ENCODE data around the gene ADCY1. TPM values are rescaled to one million over a fixed set of nuclear protein-coding genes. Genes with fewer than 3 reads are reported as not detected.

ADCY1 gene
- total RNA-seq, 2 donors from 2014 or later, result 0.14 to 0.85 TPM

GRCh38 chr7:45703911-45704682 is 129.9 kb downstream of the ADCY1 start:
- Histone ChIP-seq H3K9me3 (no peaks in the 10 kb centered on the region), H3K27ac (no peak overlapping the region), H3K4me3 (no peak overlapping the region), H3K36me3 (no peaks in the 10 kb centered on the region), H3K27me3 (replicated peaks; ENCODE audit: insufficient read depth) (no peaks in the 10 kb centered on the region), H3K4me1 (ENCODE audit: control insufficient read depth in 1 of 2, low read depth in 2 of 2) (no peaks in the 10 kb centered on the region)
- ATAC-seq (ENCODE audit: insufficient number of reproducible peaks, low FRiP score, low read depth), result no peak
- DNase-seq (ENCODE audit: low spot score), result no peak
- TF ChIP-seq, protein P1, sequence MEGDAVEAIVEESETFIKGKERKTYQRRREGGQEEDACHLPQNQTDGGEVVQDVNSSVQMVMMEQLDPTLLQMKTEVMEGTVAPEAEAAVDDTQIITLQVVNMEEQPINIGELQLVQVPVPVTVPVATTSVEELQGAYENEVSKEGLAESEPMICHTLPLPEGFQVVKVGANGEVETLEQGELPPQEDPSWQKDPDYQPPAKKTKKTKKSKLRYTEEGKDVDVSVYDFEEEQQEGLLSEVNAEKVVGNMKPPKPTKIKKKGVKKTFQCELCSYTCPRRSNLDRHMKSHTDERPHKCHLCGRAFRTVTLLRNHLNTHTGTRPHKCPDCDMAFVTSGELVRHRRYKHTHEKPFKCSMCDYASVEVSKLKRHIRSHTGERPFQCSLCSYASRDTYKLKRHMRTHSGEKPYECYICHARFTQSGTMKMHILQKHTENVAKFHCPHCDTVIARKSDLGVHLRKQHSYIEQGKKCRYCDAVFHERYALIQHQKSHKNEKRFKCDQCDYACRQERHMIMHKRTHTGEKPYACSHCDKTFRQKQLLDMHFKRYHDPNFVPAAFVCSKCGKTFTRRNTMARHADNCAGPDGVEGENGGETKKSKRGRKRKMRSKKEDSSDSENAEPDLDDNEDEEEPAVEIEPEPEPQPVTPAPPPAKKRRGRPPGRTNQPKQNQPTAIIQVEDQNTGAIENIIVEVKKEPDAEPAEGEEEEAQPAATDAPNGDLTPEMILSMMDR (IDR thresholded peaks at IDR 0.05), result no peak

DNA sequence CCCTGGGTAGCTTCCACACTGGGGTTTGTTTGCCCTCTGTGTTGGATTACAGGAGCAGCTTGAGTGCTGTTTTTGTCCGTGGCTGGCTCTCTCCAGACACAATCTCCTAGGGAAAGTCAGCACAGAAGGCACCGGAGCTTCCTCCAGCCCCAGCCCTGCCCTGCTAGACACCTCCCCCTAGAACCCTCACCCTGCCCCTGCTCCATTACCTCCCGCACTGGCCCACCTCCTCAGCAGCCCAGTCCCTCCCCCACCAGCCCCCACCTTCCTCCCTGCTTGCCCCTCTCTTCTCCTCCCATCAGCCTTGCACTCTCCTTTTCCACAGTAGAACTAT is 130.5 kb downstream of the ADCY1 start:
- H3K9me3 ChIP-seq, result no peaks in the 10 kb centered on the region
- H3K36me3 ChIP-seq, result no peaks in the 10 kb centered on the region
- ATAC-seq (ENCODE audit: insufficient number of reproducible peaks, low FRiP score, low read depth) (no peak), DNase-seq (ENCODE audit: low spot score) (no peak)
- H3K4me1 ChIP-seq (ENCODE audit: control insufficient read depth in 1 of 2, low read depth in 2 of 2), result no peaks in the 10 kb centered on the region
- no peak overlapping the region for H3K27ac ChIP-seq
- H3K4me3 ChIP-seq, result no peak overlapping the region
- TF ChIP-seq, protein P1 (IDR thresholded peaks at IDR 0.05), result no peak
- H3K27me3 ChIP-seq (replicated peaks; ENCODE audit: insufficient read depth), result no peaks in the 10 kb centered on the region

DNA sequence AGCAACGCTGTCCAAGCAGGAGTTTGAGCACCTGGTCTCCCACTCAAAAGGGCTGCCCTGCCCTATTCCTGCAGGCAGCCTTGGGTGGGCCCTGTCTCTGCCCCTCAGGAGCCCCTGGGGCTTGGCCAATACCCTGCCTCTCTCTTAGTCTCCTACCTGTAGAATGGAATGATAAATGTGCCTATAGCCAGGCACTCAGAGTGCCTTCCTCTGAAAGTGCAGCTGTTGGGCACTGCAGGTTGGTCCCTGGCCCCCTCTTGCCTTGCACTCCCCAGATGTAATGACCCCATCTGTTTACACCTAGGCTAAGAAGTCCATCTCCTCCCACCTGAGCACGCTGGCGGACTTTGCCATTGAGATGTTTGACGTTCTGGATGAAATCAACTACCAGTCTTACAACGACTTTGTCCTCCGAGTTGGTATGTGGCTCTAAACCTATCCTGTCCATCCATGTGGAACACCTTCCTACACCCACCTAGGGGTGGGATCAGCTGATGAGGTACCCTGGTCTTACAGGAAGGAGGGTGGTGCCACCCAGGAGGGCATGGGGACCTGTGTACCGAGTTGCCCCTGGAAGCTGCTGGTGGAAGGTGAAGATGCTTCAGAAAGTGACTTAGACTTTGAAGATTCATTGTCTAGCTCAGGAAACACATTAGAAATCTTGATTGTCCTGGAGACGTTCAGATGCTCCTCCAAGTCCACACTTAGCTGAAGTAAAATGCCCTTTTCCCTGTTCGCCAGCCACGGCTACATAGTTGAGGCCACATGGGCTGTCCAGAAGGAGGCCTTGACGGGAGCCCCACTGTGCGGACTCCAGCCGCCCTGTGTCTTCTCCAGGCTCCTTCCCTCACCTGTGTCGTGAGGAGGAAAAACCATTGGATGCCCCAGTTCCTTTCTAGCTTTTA is 134.1 kb downstream of the ADCY1 start:
- Histone ChIP-seq H3K4me3 (no peak overlapping the region), H3K36me3 (no peaks in the 10 kb centered on the region), H3K4me1 (ENCODE audit: control insufficient read depth in 1 of 2, low read depth in 2 of 2) (no peaks in the 10 kb centered on the region), H3K27ac (no peak overlapping the region), H3K27me3 (replicated peaks; ENCODE audit: insufficient read depth) (no peaks in the 10 kb centered on the region), H3K9me3 (no peaks in the 10 kb centered on the region)
- ATAC-seq (ENCODE audit: insufficient number of reproducible peaks, low FRiP score, low read depth) (no peak), DNase-seq (ENCODE audit: low spot score) (no peak)
- TF ChIP-seq, protein P1 (IDR thresholded peaks at IDR 0.05), result no peak

- Histone ChIP-seq H3K4me1 (ENCODE audit: control insufficient read depth in 1 of 2, low read depth in 2 of 2) (no peaks in the 10 kb centered on the region), H3K36me3 (no peaks in the 10 kb centered on the region), H3K9me3 (no peaks in the 10 kb centered on the region), H3K27ac (no peak overlapping the region), H3K4me3 (no peak overlapping the region), H3K27me3 (replicated peaks; ENCODE audit: insufficient read depth) (no peaks in the 10 kb centered on the region)
- ATAC-seq (ENCODE audit: insufficient number of reproducible peaks, low FRiP score, low read depth) (no peak), DNase-seq (ENCODE audit: low spot score) (no peak)
- TF ChIP-seq, protein P1 (IDR thresholded peaks at IDR 0.05), result no peak
Measured at GRCh38 chr7:45709168-45710042, 135.2 kb downstream of the ADCY1 start.

Measured in thoracic aorta (tissue), 2 donors.